Iris pigment epithelial cell (primary cell): ENCODE results near the gene CMYA5.
A peak's percentile ranks its signal among the peaks of the same experiment; 100 is the strongest.

Source experiments
- DNase-seq: peaks from one replicate; pipeline ENCODE4 v3.0.0-alpha.2; 2011; ENCODE audit warnings: low read depth

The CMYA5 gene

DNA sequence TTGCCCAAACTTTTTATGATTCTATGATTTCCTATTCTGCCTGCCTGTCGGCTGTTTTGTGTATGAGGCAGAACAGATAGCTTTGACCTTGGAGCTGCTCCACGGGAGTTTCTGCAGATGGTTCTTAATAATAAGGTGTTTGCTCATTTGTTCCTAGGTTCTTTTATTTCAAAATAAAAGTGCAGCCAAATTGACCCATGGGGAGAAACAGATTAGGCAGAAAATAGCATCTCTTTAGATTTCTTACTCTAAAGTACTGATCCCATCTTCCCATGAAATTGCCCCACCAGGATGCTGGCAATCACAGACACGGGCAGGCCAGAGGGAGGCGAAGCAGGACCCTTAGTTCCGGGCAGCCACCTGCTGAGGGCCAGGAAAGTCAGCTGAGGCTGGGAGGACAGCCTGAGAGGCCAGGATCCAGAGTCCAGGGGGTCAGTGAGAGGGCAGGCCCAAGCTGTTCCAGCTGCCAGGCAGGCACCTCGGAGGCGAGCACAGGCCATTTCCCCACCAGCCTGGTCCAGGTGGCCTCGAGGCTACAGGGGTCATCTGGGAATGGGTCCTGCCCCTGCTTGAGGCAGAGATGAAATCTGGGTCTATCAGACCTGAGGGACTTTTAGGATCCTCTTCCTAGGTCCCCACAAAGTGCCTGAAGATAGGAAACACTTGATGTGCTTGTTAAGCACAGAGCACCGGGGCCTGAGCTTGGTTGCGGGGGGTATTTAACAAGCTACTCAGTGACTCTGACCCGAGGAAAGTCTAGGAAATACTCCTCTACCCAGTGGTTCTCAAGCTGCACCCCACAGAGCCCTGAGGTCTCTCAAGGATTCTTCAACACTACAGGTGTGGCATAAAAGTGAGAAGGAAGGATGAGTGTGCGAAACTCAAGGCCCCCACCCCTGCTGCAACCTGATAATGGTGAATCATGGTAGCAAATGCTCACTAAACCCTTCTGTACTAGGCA lies 145.4 kb downstream of the CMYA5 start:
- no peak for DNase-seq

- no peak for DNase-seq
These were observed 148.3 kb downstream of the CMYA5 start for GRCh38 chr5:79837761-79838551.

DNA sequence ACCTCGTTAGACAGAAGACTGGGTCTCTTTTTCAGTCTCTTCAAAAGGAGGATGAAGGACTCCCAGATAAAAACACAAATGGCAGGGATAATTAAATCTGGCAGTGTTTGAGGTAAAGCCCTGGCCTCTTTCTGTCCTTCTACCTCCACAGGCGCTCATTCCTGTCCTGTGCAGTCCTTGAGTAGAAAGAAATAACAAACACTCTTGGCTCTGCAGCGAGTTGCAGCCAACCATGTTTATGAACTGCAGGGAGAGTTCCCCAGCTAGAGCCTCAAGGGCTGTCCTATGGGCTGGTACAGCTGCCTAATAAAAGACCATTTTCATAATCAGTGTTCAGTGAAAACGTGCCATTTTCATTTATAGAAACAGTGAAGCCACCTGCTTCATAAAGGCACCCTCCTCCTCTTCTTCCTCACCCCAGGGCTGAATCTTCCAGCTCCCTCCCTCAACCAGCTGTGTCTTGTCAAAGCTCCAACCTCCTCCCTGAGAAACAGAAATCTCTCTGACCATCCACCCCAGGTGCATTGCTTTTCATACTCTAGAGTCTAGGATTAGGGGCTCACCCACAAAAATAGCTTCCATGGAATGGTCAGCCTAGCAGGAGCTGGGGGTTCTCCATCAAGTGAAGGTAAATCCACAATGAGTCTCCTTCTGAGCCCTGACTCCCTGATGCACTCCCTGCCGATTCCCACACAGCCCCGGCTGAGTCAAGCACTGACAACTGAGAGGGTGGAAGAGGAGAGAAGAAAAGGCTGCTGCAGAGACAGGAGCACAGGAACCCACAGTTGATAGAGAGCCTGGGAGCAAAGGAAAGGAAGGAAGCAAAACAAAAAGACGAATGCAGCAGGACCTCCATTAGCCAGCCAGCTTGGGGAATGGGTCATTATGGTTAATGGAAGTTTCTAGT lies 150.7 kb downstream of the CMYA5 start:
- DNase-seq, result no peak

DNA sequence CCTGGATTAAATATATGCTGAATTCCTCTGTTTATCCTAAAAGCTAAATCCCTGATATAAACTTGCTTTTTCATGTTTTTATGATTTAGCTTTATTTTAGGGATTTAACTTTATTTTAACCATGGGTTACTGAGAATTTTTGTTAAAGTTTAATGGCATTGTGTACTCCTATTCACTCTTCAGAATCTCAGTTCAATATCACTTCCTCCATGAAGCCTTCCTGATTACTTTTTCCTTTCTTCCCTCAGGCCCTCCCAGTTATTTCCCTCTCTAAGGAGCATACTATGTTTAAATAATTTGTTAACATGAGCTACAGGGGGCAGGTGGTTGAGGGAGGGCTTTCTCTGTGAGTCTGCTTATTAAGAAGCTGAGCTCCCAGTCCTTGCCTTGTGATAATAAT lies 151.5 kb downstream of the CMYA5 start:
- DNase-seq, result no peak

DNA sequence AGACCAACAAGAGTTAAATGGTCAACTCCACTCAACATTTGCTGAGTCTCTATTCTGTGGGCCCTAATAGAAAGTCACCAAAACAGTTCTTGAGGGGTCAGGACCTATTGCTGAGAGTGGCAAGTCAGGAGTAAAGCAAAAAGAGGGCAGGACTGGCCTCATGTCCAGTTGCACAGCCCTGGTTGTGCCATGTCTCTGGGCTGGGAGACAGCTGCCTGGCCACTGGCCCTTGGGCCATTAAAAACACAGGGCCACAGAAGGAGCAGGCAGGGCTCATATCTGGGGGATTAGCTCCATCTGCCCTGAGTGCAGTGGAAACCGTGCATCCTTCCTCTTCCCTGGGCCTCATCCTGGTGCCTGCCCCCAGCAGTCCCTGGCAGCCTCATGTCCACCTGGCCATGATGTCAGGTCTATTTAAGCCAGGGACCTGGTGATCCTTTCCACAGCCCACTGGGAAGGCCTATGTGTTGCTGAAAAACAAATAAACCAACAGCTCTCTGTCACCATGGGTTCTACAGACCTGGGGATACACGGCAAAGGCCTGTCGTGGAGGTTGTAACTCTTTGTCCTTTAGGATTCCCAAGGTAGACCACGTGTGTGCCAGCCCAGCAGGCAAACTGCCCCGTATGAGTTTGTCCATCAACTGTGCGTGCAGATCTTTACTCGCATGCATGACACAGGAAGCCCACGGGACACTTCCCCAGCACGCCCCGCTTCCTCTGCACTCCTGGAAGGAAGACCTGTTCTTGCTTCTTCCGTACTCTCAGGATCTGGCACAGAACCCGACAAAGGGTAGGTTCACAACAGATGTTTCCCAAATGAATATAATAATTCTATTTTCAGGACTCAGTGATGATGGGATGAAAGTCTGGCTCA lies 152.6 kb downstream of the CMYA5 start:
- DNase-seq, result no peak

DNA sequence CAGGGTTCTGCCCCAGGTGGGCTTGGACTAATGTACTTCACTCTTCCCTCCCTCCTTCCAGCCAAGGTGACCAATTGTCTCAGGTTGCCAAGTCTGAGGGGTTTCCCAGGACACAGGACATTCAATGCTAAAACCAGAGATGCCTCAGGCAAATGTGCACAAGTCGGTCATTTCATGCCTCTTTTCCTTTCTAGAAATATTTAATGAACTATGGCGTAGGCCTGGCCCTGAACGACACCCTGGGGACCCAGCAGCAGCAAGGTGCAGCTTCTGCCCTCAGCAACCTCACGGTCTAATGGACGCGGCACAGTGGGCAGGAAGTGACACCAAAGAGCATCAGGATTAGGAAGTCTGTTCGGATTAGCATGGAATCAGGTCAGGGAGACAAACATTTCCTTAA lies 153.4 kb downstream of the CMYA5 start:
- DNase-seq, result no peak

DNA sequence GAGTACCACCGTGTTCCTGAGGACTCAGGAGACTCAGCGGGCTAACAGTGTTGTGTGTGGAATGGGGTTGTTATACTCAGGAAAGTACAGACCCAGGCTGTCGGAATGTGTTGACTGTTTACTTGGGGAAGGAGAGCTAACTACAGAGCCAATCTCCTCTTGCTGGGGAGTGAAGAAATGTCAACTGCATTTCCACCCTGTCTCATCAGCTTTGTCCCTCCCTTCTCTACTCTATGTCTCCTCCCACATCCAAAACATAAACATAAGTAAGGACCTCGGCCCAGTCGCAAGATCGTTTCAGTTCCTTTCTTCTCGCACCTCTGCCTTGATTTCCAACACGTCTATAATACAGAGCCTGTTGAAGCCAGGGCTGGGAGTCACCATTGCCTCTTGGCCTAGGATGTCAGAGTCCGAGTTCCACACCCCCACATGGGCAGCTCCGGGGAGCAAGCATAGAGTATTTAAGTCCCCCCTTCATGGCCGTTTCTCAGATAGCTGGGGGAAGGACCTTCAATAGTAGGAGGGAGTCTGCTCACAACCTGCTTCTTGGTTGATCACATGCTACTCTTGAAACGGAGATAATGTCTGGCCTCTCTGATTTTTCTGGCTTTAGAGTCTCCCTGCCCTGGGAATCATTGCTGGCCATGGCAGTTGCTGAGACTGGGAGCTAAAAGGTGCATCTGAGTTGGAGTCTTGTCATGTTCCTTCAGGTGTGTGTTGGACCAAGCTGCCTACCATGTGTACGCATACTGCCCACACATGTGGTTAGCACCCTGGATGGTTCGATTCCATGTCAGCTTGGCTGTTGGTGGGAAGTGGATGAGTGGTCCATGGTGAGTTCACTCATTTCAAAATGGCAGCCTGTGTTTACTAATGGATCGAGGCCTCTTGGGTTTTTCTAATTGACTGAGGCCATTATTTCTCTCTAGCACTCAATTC lies 154.1 kb downstream of the CMYA5 start:
- no peak for DNase-seq

GRCh38 chr5:79844571-79844970 lies 154.9 kb downstream of the CMYA5 start:
- no peak for DNase-seq

DNA sequence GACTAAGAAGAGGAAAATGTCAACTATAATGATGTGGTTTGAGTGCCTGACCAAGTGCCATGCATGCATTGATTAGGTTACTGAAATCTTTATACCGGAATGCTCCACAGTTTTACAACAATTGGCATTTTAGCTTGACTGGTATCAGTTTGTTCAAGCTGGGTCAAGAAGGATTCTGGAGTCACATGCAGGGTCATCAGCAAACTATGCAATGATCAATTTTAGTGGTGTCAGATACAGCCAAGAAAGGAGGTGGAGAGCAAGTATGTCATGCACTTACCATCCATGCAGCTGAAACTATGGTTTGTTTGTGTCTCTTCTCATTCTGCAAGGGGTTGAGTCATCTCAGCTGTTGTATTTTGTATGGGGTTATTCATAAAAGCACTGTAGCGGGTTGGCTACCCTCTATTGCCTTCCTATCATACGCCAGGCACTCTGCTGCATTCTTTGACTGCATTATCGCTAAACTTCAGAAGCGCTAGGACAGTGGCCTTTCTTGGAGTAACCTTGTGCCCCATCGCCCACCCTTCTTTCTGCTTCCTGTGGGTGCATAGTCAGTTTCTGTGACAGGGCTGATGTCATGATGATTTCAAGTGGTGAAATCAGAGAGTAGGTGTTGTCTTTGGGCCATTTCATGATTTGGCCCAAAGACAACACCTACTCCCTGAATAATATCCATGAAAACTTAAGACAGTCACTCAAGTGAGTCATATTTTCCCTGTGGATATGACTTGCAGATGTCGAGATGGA lies 156.0 kb downstream of the CMYA5 start:
- peak; percentile 53 for DNase-seq

DNA sequence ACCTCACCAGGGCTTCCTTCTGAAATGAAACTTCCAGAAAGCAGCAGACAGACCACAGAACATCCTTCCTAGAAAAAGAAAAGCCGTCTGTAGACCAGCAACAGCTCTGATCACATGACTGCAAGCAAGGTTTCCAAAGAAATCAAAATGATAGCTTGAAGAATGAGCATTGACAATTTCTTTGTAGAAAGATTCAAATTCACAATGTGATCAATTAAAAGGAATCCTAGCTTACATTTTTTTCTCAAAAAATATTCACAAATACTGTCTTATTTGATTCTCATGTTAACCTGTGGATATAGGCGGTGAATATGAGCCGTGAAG lies 156.5 kb downstream of the CMYA5 start:
- DNase-seq, result no peak

DNA sequence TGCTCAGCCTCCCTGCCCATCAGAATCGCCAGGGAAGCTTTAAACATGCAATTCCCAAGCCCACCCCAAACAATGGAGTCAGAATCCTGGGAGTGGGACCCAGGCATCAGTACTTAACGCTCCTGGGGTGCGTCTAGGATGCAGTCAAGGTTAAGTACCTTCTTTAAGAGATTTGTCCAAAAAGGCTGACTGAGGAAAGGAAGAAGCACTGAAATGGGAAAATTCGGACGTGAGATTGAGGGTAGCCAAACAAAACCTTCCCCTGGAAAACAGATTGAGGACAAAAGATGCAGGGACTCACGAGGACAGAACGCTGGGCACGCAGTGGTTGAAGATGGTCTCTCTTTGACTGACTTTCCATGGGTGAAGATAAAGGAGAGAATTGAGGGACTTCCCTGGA lies 157.9 kb downstream of the CMYA5 start:
- no peak for DNase-seq

DNA sequence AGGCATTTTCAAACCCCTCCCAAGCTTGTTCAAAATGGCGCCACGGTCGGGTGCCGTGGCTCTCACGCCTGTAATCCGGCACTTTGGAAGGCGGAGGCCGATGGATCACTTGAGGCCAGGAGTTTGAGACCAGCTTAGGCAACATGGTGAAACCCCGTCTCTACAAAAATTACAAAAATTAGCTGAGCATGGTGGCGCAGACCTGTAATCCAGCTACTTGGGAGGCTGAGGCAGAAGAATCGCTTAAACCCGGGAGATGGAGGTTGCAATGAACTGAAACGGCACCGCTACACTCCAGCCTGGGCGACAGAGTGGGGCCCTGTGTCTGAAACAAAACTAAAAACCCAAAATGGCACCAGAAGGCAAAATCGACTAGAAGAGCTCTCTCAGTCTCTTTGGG lies 159.4 kb downstream of the CMYA5 start:
- DNase-seq, result no peak
